Stimulated activated CD8-positive, alpha-beta memory T cell treated with anti-CD3 and anti-CD28 coated beads, Interleukin-12 subunit alpha, Interleukin-12 subunit beta, amount 100 ng/mL, for 1 hour (primary cell): ENCODE data around the gene ITK.
"Not testable (repeated sequence)": the region's sequence is repeated elsewhere in the genome, so short reads cannot be mapped to it uniquely, and the experiment has no call there.

Experiments
- DNase-seq: peaks from one replicate; pipeline ENCODE4 v3.0.0-alpha.2; 2020; ENCODE audit warnings: low read depth

Gene ITK

DNA sequence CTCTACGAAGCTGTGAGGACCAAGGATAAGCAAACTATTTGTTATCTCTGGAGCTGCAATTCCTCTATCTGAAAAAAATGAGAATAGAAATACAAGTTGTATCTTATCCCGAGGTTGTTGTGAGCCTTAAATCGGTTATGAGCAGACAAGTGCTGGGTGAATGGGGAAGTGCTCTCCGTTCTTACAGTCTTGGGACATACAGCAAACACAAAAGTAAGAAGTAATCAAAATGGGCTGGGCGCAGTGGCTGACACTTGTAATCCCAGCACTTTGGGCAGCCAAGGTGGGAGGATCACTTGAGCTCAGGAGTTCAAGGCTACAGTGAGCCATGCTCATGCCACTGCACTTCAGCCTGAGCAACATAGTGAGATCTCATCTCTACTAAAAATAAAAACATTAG is 31.7 kb downstream of the ITK start:
- no peak for DNase-seq

DNA sequence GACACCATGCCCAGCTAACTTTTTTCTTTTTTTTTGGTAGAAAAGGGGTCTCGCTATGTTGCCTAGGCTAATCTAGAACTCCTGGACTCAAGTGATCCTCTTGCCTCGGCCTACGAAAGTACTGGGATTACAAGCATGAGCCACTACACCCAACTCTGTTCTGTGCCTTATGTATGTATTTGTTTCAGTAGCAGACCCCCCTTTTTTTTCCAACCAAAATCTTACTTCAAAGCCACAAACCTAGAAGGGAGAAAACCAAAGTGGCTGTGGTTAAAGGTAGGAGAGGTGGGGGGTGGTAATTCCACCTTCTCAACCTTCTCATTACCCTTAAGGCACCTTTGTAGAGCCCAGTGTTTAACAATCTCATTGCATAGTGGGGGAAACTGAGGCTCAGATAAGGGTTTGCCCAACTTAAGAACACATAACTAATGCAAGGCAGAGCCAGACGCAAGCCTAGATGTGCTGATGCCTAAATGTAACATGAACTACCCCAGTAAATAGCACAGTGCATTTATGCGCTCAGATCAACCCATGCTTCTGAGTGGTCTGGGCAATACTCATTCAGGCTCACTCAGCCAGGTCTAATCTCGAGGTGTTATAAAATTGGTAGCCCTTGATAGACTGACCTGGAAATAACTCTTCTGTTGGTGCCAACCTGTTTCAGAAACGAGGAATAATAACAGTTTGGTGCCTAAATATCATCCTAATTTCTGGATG is 33.0 kb downstream of the ITK start:
- DNase-seq: no peak

DNA sequence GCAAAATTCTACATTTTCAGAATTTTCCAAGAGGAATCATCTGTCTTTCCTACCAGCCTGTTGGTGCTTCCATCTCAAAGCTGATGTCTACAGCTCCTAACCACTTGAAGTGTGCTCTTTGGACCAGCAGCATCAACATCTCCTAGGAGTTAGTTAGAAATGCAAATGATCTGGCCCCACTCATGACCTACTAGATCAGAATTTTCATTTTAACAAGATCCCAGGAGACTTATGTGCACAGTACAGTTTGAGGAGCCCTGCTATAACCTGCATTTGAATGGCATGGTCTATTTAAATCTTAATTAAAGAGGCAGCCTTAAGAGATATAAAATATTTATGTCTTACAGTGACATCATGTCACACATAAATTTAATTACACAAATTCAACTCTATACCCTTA is 33.8 kb downstream of the ITK start:
- DNase-seq: no peak

DNA sequence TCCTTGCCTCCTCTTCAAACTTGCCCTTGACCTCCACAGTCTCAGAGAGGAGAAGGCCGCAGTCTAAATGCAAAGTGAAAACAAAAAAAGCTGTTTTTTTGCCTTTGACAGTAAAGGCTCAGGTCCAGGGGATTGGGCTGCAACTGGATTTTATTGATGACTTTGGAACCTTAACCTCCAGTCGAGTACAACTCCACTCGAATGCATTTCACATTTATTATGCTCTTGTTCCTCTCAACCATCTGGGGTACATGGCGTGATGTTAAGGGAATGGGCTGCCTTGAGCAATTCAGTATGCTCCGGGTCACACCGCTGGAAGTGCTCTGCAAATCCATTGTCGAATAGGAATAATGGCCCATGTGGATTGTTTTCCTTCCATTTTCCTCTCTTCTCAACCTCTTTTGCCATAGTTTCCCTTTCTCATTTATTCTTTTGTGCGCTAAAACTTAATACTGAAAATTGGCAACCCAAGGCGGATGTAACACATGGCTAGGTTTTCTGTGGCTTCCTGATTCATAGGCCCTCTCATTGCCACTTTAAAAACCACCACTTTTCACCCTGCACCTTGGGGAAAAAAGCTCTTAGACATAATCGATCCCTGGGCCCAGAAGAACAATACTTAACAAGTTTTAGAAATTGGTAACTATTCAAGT is 34.3 kb downstream of the ITK start:
- no peak for DNase-seq

DNA sequence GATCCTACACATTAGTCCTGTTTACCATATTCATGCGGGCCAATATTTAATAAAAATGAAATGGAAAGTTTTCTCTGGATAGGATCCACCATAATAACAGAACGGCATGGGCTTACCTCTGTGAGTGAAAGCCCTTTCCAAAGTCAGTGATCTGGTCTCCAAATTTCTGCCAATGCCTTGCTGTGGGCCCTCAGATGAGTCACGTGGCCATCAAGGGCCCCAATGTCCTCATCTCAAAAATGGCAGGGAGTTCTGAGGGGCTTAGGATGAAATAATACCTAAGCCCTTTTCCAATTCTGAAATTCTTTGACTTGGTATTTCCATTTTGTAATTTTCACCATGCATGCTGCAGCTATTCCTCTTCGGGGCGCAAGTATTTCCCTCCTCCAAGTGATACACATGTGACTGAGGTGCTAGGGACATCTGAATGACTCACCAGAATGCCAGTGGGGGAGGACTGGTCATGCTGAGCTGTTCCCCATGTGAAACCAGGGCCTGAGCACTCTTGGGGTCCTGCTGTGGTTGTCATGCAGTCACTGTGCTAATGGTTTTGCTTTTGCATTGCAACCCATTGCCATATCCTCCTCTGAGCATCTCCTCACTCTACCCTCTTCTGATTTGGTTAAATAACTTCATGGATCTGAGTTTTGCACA is 35.0 kb downstream of the ITK start:
- DNase-seq: no peak

DNA sequence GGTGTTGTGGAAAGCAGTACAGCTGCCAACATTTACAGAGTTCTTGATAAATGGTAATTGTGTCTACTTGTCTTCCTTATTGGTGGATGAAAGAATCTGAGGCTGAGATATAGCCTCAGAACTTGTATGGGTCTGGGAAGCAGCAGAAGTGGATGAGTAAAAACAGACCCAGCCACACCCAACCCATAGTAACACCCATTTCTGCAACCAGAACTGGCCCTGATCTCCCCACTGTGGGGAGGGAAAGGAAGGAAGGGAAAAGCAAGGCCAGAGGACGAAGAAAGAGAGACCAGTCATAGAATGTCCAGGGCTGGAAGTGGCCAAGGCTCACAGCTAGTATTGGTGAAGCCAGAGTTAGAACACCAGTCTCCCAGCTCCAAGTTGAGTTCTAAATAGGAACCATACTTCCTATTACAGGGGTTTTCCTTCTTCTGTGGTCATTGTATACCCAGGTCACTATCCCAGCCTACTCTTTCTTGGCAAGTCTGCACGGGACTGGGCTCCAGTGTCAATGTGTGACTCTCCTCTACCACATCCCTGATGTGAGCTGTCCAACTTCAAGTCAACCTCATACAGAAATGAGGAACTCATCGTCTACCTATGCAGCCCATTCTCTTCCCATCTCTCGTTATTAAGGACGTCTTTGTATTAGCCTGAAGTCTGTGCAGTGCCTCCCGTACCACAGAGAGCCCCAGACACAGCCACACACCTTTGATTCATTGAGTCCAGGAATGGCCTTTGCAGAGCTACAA is 35.9 kb downstream of the ITK start:
- no peak for DNase-seq

DNA sequence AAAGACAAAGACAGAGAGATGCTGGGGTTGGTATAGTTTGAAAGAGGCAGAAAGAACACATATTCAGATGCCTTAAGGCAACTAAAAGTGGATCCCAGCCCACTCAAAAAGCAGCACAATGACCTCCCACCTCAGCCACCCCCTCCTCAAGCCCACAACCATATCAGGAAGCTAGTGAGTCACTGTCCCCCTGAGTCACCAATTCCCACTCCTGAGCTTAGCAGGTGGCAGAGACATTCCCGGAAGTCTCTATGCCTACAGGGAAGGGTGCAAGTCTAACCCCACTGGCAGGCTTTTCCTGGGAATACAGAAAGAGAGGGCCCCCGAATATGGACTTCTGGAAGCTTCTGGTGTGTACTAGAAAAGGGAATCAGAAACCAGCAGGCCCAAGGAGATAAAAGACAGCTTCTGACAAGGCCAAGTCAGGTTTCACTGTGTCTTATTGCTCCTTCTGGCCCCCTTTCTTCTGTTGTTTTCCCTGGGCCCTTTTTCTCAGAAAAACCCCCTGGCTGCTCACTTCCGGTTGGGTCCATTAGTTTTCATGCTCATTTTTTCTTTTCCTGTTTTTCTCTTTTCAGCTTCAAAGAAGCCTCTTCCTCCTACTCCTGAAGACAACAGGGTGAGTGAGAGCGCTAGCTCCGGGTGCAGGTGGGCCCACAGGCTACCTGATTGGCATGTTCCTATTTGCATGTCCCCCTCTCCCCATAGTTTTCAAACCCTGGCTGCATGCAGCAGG is 36.8 kb downstream of the ITK start:
- DNase-seq: no peak

DNA sequence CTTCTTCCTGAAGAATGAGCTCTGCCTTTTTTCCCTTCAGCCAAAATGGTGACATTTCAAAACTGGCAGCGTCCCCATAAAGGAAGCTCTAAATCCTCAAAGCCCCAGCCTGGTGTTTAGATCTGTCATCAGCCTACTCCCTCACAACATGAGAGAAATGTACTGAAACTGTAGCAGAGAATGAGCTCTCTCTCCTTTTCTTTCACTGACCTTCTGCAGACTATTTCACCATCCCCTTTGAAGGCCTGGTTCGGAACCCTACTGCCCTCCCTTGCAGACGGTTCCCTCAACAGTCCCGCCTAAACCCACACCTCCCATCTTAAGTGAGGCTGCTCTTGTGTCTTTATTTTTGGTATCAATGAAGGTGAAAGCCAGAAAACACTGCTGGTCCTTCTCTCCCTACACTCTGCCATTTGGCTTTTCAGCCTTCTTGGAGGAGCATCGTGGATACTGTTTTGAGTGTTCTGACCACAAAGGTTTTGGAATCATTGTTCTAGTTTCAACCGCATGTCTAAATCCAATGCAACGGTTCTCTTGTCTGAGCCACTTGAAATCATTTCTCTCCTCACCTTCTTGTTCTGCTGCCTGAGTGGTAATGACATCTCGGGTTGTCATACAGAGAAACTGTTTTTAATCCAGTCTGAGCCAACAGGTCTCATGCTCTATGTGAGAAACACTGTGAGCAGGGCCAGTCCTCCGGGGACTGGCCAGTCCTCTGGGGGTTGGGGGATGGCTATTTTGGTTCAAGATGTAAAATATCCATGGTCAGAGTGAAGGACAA is 39.0 kb downstream of the ITK start:
- no peak for DNase-seq

DNA sequence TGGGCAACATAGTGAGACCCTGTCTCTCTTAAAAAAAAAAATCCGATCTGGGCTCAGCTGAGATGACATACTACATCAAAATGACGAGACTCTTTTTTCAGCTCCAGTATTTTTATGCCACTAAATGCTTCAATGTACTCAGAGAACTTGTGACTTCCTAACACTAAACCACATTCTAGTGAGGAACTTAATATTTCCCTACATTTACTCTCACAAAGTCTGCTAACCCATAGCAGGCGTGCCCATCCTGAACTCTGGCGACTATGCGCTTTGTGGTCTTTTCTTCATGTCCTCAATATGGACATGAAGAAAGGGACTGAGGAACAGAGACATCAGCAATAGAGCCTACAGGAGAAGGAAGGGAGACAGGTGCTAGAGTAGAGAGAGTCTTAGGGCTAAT is 41.3 kb downstream of the ITK start:
- DNase-seq: no peak

DNA sequence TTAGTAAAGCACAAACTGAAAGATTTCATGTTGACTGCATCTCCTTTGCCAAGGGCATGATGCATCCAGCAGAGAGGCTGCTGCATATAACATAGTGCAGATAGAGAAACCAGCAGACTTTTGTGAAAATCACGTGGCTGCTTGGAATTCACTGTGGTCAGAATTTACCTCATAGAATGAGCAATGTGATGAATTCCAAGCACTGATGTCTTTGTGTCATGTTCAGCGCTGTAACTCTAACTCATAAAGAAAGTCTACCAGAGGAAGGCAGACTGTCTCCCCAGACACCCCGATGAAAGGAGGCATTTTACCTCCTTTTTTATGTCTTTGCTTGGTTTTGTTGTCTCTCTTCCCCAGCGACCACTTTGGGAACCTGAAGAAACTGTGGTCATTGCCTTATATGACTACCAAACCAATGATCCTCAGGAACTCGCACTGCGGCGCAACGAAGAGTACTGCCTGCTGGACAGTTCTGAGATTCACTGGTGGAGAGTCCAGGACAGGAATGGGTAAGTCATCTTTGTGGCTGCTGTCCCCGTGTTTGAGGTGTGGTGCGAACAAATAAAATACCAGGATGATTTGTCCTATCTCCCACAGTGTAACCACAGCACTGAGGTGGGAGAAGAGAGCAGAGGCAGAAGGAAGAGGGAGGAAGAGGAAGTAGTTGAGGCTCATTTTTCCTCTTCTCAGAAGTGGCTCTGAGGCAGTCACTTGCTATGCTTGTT is 42.0 kb downstream of the ITK start:
- no peak for DNase-seq

DNA sequence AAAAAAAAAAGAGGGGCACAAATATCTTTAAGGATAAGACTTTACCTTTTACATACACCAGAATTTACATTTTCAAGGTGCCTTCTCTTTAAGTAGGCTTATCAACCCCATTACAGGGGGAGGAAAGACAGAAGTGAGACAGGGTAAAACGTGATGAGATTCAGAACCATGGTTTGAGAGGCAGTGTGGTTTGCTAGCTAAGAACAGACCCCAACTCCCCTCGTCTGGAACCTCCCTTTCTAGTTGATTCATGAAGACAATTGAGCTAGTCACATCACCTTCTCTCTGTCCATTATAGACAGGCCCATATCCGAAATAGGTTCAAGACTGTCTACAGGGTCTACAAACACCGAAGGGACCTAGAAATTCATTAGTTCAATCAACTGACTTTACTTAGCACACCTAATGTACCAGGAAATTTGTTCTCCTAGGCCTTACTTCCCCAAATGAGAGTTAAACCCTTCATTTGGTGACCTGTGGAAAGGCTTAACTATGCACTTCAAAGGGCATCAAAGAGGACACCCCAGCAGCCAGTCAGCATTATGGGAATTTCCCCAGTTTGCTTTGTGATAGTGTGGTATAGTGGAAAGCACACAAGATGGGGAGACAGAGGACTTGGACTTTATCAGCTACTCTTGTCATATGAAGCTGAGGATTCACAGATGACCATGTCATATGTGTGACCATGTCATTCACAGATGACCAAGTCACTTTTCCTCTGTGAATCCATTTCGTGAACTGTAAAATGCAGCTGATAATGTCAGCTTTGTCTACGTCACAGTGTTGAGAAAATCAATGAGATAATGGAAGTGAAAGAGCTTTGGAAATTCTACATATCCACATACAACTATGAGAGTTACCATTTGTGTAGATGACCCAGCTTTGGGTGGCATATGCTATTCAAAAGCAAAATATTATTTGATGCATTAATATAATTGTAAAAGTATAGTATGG is 45.1 kb downstream of the ITK start:
- no peak for DNase-seq

DNA sequence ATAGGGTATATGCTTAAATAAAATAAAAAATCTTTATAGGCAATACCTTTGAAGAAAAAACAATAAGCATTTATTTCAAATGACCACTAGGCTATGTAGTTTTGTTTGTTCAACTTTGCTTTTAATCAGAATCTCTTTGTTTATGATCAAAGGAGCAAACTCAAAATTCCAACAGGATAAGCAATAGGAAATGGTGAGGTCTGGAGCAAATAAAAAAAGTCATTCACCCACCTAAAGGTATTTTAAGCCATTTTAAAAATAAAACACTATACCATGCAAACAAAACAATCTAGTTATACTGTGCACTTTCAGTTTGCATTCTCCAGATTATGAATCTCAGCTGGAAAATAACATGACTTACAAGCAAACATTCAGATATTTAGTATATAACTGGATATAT is 50.0 kb downstream of the ITK start:
- DNase-seq: no peak

DNA sequence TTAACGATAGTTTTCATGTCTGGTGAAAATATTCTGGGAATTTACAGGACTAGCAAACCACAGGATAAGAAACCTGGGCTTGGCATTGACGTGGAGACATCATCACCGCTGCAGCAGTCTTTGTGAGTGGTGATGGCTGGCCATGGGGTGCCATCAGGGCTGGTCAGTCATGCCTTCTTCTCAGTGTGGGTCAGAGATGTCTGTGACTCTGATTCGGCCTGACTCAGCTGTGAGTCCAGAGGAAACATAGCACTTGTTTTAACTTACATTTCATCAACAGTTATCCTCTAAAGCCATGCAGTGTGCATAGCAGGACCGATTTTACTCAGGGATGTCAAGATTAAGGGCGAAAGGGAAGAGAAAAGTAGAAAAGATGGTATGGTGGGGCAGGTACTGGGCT is 52.1 kb downstream of the ITK start:
- DNase-seq: no peak

DNA sequence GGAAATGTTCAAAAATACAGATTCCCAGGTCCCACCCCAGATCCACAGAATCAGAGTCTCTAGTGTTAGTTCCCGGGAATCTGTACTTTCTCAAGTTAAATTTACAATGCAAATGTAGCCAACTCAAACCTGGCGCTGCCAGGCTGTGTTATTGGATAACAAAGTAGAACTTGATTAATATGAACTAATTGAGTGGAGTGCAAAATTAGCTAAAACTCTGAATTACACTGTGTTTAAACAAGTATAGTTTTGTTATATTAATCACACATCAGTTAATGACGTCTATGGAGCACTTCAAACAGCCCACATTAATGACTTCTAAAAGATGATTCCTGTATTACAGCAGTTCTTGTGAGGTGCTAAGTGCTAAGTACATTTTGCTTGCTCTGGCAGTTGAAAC is 52.9 kb downstream of the ITK start:
- DNase-seq: no peak

DNA sequence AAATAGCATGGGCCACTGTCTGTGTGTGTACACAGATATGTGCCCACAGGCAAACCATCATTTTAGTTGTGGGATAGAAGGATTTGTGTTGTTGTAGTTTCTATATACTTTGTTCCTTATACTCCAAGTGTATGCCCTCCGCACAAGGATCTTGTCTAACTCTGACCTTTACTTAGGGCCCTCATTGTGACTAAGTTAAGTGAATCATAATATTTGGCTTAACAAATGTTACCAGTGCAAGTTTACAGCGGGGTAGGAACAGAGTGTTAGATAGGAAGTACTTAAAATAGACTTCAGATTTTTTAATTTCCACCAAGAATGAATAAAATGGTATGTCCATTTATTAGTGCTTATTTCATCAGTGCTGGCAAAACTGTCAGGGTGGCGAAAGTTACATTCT is 55.8 kb downstream of the ITK start:
- no peak for DNase-seq

DNA sequence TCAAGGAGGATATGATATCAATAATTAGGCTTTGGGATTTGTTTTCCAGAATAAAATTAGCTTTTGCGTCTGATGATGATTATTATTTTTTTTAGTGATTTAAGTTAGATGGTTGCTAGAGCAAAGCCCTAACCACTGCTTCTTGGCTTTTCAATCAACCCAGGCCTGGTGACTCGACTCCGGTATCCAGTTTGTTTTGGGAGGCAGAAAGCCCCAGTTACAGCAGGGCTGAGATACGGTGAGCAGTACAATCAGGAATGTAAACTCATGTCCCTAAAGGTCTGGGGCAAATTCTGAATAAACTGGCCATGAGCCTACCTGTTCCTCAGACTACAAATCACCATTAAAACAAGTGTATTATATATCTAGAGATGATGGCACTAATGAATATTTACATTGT is 60.8 kb downstream of the ITK start:
- no peak for DNase-seq

DNA sequence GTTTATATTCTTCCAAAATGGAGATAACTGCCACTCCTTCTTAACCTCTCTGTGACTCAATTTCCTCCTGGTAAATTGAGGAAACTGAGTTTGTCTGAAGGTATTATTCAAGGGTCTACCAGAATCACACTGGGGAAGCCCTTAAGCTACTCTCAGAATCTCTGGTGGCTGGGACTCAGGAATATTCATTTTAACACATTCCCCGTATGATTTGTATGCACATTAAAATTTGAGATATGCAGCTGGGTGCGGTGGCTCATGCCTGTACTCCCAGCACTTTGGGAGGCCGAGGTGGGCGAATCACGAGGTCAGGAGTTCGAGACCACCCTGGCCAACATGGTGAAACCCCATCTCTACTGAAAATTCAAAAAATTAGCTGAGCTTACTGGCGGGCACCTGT is 64.1 kb downstream of the ITK start:
- DNase-seq: not testable (repeated sequence)

DNA sequence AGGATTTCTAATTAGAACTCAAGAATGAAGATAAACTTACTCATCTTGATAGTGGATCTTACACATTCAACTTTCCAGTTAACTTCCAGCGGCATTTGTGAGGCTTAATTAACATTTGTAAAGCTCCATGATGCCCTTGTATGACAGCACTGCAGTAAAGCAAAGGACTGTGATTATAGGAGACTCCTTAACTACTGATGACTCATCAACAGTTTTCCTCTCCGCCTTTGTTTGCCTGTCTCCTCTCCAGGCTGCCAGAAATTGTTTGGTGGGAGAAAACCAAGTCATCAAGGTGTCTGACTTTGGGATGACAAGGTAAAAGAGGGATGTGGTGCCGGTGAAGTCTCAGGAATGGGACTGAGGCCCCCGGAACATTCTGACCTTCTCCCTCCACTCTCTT is 64.8 kb downstream of the ITK start:
- no peak for DNase-seq

DNA sequence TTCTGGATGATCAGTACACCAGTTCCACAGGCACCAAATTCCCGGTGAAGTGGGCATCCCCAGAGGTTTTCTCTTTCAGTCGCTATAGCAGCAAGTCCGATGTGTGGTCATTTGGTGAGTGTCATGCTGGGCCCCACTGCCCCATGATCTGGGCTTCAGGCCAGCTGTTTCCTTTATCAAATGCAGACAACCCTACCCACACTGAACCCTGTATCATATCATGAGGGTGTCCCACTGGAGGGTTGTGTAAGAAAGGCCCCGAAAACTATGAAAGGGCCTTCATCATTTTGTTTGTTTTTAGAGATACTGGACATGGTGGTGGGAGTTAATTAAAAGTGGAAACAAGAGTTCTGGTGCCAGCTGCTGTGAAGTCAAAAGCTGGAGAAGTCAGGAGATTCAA is 65.2 kb downstream of the ITK start:
- DNase-seq: no peak

DNA sequence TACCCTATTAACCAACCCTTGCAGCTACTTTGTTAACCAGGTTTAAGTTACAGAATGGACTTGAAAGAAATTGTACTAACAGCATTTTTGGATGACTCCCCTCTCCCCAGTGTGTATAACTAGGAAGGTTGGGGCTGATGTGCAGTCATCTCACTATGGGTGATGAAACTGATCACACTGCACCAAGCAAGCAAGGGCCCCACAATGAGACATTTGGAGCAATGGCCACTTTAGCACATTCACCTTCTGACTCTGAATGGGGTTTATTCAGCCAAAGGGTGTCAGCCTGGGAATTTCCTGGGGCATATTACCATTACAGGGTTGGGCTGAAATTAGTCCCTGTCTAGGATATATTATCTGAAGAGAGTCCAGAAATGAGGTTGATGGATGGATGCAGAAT is 66.6 kb downstream of the ITK start:
- no peak for DNase-seq
